HG03457 (cell line): Measurements from ENCODE around the gene RHOT2.
A peak's percentile ranks its signal among the peaks of the same experiment; 100 is the strongest.

Experiments used
- ATAC-seq: cut with Tn5 transposase; IDR thresholded peaks from one replicate; pipeline ENCODE4 v1.9.1; 2021; ENCODE audit warnings: moderate number of reproducible peaks; ENCODE audit not compliant: unreplicated experiment

RHOT2 gene

GRCh38 chr16:647173-647902, 20.6 kb upstream of the RHOT2 start:
- no peak for ATAC-seq

DNA sequence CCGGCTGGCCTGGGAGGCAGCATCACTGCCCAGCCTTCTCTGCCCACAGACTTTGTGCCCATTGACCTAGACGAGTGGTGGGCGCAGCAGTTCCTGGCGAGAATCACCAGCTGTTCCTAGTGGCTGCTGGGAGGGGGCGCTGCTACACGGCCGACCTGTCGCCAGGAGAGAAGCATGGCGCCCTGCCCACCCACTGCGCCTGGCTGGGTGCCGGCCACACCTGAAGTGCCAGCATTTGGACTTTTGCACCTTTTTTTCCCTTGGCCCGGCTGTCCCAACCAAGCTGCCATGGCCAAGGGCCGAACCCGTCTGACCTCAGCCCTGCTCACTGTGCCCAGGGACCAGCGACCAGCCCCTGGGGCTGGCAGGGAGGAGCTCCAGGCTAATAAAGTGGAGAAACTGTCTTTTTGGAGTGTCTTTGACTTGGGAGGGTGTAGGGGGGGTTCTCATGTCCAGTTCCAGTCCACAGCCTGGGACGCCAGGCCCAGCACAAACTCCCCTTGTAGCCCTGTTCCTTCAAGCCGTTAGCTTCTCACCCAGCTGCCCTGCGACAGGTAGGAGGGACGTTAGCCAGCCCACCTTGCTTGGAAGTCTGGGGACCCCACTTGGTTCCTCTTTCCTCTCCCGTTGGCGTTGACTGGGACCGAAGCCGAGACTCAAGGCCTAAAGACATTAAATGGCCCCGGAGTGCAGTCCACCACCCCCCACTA, 19.7 kb upstream of the RHOT2 start:
- no peak for ATAC-seq

GRCh38 chr16:648781-649589, 18.9 kb upstream of the RHOT2 start, which contains the start of gene WDR90:
Gene WDR90, plus strand, starts transcription at chr16:649365. Its CDS starts 52 bp downstream, at chr16:649417.
- peak; percentile 50 for ATAC-seq

DNA sequence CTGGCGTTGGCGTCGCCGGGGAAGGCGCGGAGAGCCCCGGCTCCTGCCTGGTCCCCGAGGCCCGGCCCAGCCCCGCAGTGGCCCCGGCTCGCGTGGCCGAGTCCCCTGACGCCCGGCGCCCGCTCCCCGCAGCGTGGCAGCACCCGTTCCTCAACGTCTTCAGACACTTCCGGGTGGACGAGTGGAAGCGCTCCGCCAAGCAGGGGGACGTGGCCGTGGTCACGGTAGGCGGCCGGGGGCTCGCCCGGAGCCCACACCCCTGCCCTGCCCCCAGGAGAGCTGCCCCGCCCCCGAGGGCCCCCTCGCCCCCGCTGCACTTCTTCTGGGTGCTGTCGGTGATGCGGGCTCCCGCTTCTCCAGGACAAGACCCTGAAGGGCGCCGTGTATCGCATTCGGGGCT, 18.3 kb upstream of the RHOT2 start:
- ATAC-seq: no peak

DNA sequence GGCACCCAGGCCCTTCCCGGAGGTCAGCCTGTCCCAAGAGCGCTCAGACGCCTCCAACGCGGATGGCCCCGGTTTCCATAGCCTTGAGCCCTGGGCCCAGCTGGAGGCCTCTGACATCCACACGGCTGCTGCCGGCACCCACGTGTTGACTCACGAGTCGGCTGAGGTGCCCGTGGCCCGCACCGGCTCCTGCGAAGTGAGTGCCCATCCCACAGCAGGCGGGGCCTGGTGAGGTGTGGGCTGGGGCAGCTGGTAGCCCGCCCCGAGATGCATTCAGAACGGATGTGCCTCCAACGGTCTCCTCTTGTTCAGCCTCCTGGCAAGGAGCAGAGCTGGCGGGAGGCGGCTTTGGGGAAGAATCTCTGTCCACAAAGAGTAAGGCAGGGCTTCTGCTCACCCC, 16.1 kb upstream of the RHOT2 start:
- no peak for ATAC-seq

DNA sequence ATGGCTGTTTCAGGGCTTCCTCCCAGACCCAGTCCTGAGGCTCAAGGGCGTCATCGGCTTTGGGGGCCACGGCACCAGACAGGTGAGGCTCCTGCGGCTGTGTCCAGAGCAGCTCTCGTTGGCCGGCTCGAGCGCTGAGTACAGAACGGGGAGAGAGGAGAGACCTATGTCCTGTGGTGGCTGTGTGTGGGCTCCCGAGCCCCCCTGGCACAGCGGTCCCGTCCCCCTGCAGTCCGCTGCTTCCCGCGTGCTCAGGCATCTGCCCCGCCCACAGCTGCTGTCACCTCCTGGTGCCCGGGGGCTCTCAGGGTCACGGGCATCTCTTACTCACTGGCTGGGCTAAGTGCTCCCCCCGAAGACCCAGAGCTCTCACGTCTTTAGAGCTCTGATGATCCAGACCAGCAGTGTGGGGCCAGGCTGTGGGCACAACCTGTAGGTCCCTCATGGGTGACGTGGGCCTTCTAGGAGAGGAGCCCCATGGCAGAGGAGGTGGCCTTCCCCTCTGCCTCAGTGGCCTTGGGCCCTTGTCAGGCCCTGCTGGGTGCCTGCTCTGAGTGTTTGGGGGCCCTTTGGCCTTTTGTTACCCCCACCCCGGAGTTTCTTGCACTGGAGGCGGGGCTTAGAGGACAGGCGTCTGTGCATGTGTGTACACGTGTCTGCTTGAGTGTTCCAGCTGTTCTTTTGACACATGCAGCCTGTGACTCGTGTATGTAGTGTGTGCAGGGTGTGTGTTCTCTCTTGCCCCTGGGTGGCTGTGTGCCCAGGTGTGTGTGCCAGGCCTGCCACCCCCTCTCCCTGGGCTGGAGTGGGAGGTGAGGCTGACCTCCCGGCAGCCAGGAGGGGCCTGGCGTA, 15.3 kb upstream of the RHOT2 start:
- ATAC-seq: no peak

DNA sequence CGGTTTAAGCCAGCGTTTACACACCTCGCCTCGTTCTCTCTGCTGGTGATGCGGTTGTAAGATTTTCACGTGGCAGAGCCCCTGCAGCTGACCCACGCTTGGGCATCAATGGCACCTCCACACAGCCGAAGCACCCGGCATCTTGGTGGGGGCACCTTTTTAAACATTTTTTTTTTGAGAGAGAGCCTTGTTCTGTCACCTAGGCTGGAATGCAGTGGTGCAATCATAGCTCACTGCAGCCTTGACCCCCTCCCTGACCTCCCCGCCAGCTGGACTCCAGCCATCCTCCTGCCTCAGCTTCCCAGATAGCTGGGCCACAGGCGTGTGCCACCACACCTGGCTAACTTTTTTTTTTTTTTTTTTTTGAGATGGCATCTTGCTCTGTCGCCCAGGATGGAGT, 13.9 kb upstream of the RHOT2 start:
- no peak for ATAC-seq

DNA sequence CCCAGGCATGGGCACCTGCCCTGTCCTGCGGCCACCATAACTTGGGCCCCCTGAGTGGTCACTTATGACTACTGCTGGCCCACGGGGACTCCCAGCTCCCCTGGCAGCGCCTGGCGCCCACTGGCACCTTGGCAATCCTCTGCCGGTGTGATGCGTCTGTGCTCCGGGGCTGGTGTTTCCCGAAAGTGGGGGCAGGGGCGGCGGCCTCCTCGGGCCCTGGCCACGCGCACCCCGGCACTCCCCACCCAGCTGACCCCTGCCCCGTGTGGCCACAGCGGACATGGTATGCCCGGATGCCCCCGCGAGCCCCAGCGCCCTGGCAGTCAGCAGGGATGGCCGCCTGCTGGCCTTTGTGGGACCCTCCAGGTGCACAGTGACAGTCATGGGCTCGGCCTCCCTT, 10.4 kb upstream of the RHOT2 start:
- no peak for ATAC-seq

DNA sequence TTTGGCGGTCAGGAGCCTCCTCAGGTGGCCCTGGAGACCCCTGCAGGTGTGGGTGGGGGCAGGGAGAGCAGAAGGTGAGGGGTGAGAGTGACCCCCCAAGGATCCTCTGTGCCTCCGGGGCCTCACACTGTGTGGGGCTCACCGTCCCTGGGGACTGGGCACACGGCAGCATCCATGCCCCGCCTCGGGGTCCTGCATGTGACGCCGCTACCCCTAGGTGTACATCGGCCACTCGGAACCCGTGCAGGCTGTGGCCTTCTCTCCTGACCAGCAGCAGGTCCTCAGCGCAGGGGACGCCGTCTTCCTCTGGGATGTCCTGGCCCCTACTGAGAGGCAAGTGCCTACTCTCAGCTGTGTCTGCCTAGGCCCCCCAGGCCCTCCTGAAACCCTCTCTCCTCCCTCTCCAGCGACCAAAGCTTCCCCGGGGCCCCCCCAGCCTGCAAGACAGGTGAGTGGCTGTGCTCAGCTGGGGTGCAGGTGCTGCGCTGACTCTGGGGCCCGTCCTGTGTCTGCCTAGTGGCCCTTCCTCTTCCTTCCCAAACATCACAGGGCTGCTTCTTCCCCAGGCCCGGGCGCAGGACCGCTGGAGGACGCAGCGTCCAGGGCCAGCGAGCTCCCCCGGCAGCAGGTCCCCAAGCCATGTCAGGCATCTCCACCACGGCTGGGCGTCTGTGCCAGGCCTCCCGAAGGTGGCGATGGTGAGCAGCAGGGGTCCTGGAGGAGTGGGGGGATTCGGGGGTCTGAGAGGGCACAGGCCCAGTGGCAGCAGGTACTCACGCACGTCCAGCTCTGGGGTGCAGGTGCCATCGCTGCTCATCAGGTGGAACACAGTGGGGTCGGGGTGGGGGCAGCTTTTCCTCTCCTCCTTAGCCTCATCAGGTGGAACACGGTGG, 9.0 kb upstream of the RHOT2 start:
- no peak for ATAC-seq

- ATAC-seq: no peak
These were observed 8.3 kb upstream of the RHOT2 start for GRCh38 chr16:659618-660017.

- no peak for ATAC-seq
These were observed 7.8 kb upstream of the RHOT2 start for GRCh38 chr16:660132-660458.

DNA sequence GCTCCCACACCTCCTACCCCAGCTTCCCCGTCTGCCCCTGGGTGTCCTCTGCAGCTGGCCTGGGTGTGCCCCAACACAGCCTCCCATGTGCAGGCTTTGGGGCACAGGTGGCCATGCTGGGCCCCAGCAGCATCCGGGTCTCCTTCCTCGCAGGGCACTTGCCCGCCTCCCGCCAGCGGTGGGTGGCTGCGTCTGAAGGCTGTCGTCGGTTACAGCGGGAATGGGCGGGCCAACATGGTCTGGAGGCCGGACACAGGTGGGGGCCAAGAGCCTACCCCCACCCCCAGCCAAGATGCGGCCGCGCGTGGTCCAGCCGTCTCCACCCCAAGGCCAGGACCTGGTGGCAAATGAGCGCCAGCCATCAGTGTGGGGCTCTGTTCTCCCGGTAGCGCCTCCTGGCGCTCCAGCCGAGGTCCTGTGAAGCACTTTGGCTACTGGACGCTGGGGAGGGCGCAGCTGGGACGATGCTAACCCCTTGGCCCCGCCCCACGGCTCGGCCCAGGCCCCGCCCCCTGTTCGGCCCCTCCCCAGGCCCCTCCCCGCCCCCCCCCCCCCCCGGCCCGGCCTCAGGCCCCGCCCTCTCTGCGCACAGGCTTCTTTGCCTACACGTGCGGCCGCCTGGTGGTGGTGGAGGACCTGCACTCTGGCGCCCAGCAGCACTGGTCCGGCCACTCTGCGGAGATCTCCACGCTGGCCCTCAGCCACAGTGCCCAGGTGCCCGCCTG, 7.3 kb upstream of the RHOT2 start:
- ATAC-seq: no peak

DNA sequence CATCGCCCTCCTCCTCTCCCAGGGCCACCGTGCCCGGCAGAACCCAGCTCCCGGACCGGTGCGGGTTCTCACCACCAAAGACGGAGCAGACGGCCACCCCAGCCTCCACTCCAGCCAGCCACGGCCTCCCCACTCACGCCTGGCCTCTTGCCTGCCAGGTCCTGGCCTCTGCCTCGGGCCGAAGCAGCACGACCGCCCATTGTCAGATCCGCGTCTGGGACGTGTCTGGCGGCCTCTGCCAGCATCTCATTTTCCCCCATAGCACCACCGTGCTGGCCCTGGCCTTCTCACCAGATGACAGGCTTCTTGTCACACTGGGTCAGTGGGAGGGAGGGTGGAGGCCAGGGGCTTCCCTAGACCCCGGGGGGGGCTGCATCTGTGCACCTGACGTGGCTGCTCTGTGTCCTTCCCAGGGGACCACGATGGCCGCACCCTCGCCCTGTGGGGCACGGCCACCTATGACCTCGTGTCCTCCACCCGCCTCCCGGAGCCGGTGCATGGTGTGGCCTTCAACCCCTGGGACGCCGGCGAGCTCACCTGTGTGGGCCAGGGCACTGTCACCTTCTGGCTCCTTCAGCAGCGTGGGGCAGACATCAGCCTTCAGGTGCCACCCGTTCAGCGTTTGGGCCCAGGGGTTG, 6.6 kb upstream of the RHOT2 start:
- no peak for ATAC-seq

DNA sequence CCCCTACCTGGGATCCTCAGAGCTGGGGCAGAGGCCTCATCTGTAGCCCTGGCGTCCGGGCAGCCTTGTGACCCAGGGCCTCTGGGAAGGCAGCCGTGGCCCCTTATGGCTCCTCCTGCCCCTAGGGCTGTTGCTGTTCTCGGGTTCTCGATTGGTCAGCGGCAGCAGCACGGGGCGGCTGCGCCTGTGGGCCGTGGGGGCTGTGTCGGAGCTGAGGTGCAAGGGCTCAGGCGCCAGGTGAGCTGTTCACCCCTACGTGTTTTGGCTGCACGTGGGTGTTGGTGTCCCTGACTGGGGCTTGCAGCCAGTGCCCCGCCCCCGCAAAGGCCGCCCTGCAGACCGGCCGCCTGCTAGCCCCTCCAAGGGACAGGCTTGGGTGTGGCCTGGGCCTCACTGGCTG, 5.8 kb upstream of the RHOT2 start:
- ATAC-seq: no peak

DNA sequence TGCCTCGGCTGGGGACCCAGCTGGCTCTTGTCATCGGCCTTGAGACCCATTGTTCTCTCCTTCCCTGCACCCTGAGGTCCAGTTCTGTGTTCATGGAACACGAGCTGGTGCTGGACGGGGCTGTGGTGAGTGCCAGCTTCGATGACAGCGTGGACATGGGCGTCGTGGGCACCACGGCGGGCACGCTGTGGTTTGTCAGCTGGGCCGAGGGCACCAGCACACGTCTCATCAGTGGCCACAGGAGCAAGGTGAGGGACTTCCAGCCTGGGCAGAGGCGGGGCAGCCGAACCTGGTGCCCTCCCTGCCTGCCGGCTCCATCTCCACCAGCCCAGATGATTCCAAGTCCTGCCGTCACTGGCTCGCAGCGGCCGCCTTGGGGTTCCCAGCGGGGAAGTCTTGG, 5.3 kb upstream of the RHOT2 start:
- ATAC-seq: no peak

DNA sequence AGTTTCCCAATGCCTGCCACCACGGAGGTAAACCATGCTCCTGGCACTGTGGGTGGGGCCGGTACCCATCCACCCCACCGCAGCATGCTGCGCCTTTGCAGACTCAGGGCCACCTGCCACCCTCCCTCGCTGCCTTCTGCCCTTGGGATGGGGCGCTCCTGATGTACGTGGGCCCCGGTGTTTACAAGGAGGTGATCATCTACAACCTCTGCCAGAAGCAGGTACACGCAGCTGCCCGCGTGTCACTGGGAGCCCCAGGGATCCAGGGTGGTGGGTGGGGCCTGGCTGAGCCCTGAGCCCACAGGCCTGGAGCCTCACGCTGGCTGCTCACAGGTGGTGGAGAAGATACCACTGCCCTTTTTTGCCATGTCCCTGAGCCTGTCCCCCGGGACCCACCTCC, 1.4 kb upstream of the RHOT2 start:
- no peak for ATAC-seq

- ATAC-seq: no peak
These were observed 686 bp upstream of the RHOT2 start for GRCh38 chr16:667113-667779.

- no peak for ATAC-seq
These were observed 713 bp downstream of the RHOT2 start for GRCh38 chr16:668519-669171.
